ENCODE results near the gene CHFR. TPM values are rescaled to one million over a fixed set of nuclear protein-coding genes. Genes with fewer than 3 reads are reported as not detected.
A peak's percentile ranks its signal among the peaks of the same experiment; 100 is the strongest.
"Not testable (repeated sequence)": the region's sequence is repeated elsewhere in the genome, so short reads cannot be mapped to it uniquely, and the experiment has no call there.

Gene CHFR
- total RNA-seq, 1 donor from 2014 or later: 74.1 TPM

GRCh38 chr12:132812631-132813305 lies 74.6 kb downstream of the CHFR start:
- H3K36me3 Mint-ChIP-seq (ENCODE audit: low read depth, unreplicated experiment): peaks cover 45% of the 10 kb centered on the region

GRCh38 chr12:132809391-132809790 lies 78.0 kb downstream of the CHFR start:
- peak; percentile 52 for DNase-seq (ENCODE audit: low spot score)
- peak; percentile 29 for TF ChIP-seq CTCF (IDR thresholded peaks at IDR 0.05; ENCODE audit: unreplicated experiment)
- not testable (repeated sequence) for H3K27ac Mint-ChIP-seq (ENCODE audit: unreplicated experiment); H3K4me1 Mint-ChIP-seq (ENCODE audit: unreplicated experiment); H3K9me3 Mint-ChIP-seq (ENCODE audit: unreplicated experiment); H3K27me3 Mint-ChIP-seq (ENCODE audit: unreplicated experiment); H3K4me3 Mint-ChIP-seq (ENCODE audit: unreplicated experiment)
- H3K36me3 Mint-ChIP-seq (ENCODE audit: low read depth, unreplicated experiment): peaks cover 56% of the 10 kb centered on the region

More at GRCh38 chr12:132812631-132813305, 74.6 kb downstream of the CHFR start:
- Mint-ChIP-seq H3K27ac (ENCODE audit: unreplicated experiment) (no peak overlapping the region), H3K4me1 (ENCODE audit: unreplicated experiment) (no peaks in the 10 kb centered on the region), H3K27me3 (ENCODE audit: unreplicated experiment) (peaks cover 1% of the 10 kb centered on the region), H3K4me3 (ENCODE audit: unreplicated experiment) (peak overlapping the region; percentile 61), H3K9me3 (ENCODE audit: unreplicated experiment) (no peaks in the 10 kb centered on the region)
- no peak for DNase-seq (ENCODE audit: low spot score)
- TF ChIP-seq CTCF (IDR thresholded peaks at IDR 0.05; ENCODE audit: unreplicated experiment): no peak

- H3K4me3 Mint-ChIP-seq (ENCODE audit: unreplicated experiment): no peak overlapping the region
- peaks cover 4% of the 10 kb centered on the region for H3K27me3 Mint-ChIP-seq (ENCODE audit: unreplicated experiment)
- no peak for DNase-seq (ENCODE audit: low spot score)
- no peaks in the 10 kb centered on the region for H3K4me1 Mint-ChIP-seq (ENCODE audit: unreplicated experiment)
- H3K27ac Mint-ChIP-seq (ENCODE audit: unreplicated experiment): peak overlapping the region; percentile 24
- H3K9me3 Mint-ChIP-seq (ENCODE audit: unreplicated experiment): no peaks in the 10 kb centered on the region
- no peak for TF ChIP-seq CTCF (IDR thresholded peaks at IDR 0.05; ENCODE audit: unreplicated experiment)
- H3K36me3 Mint-ChIP-seq (ENCODE audit: low read depth, unreplicated experiment): peaks cover 58% of the 10 kb centered on the region
These were observed 79.9 kb downstream of the CHFR start for GRCh38 chr12:132807295-132808092.

- Mint-ChIP-seq H3K27ac (ENCODE audit: unreplicated experiment) (peak overlapping the region; percentile 67), H3K4me1 (ENCODE audit: unreplicated experiment) (no peaks in the 10 kb centered on the region), H3K4me3 (ENCODE audit: unreplicated experiment) (peak overlapping the region; percentile 37), H3K9me3 (ENCODE audit: unreplicated experiment) (no peaks in the 10 kb centered on the region), H3K36me3 (ENCODE audit: low read depth, unreplicated experiment) (peaks cover 56% of the 10 kb centered on the region), H3K27me3 (ENCODE audit: unreplicated experiment) (peaks cover 4% of the 10 kb centered on the region)
- no peak for DNase-seq (ENCODE audit: low spot score)
- TF ChIP-seq CTCF (IDR thresholded peaks at IDR 0.05; ENCODE audit: unreplicated experiment): no peak
These were observed 80.5 kb downstream of the CHFR start for GRCh38 chr12:132806857-132807256.

- no peak for TF ChIP-seq CTCF (IDR thresholded peaks at IDR 0.05; ENCODE audit: unreplicated experiment)
These were observed 83.0 kb downstream of the CHFR start for GRCh38 chr12:132804426-132804861.

More at GRCh38 chr12:132804426-132804861, 83.0 kb downstream of the CHFR start:
- H3K36me3 Mint-ChIP-seq (ENCODE audit: low read depth, unreplicated experiment): peaks cover 57% of the 10 kb centered on the region
- no peak overlapping the region for H3K4me3 Mint-ChIP-seq (ENCODE audit: unreplicated experiment)
- no peaks in the 10 kb centered on the region for H3K4me1 Mint-ChIP-seq (ENCODE audit: unreplicated experiment)
- no peak for DNase-seq (ENCODE audit: low spot score)
- H3K9me3 Mint-ChIP-seq (ENCODE audit: unreplicated experiment): no peaks in the 10 kb centered on the region
- no peak overlapping the region for H3K27ac Mint-ChIP-seq (ENCODE audit: unreplicated experiment)
- H3K27me3 Mint-ChIP-seq (ENCODE audit: unreplicated experiment): peaks cover 2% of the 10 kb centered on the region

Measured in endothelial cell (in vitro differentiated cells).